ENCODE measurements around the gene ZNF236.

- no peak for TF ChIP-seq CTCF (IDR thresholded peaks at IDR 0.05)
- TF ChIP-seq ZFX (IDR thresholded peaks at IDR 0.05; ENCODE audit: borderline replicate concordance), result no peak
Measured at GRCh38 chr18:76913583-76913982, 91.2 kb downstream of the ZNF236 start.

Data from 22Rv1 (cell line).